Measurements from ENCODE around the gene DYRK2.

The DYRK2 gene

GRCh38 chr12:67648521-67649260, at the start of gene DYRK2:
DYRK2 (plus strand) TSS chr12:67648745; CDS start chr12:67649134, 389 bp downstream.
- DNase-seq (ENCODE audit: low read depth in 2 of 2): peak; percentile 61 to 65

GRCh38 chr12:67599691-67600090, 48.9 kb upstream of the DYRK2 start:
- no peak for DNase-seq (ENCODE audit: low read depth in 2 of 2)

GRCh38 chr12:67601126-67601525, 47.4 kb upstream of the DYRK2 start:
- no peak for DNase-seq (ENCODE audit: low read depth in 2 of 2)

- DNase-seq (ENCODE audit: low read depth in 2 of 2): no peak
Measured at GRCh38 chr12:67609226-67609870, 39.2 kb upstream of the DYRK2 start.

GRCh38 chr12:67613040-67613439, 35.5 kb upstream of the DYRK2 start:
- DNase-seq (ENCODE audit: low read depth in 2 of 2): no peak

GRCh38 chr12:67617629-67618028, 30.9 kb upstream of the DYRK2 start:
- no peak for DNase-seq (ENCODE audit: low read depth in 2 of 2)

- DNase-seq (ENCODE audit: low read depth in 2 of 2): no peak
Measured at GRCh38 chr12:67618303-67618702, 30.2 kb upstream of the DYRK2 start.

- DNase-seq (ENCODE audit: low read depth in 2 of 2): no peak
Measured at GRCh38 chr12:67621112-67621511, 27.4 kb upstream of the DYRK2 start.

GRCh38 chr12:67621926-67622325, 26.6 kb upstream of the DYRK2 start:
- DNase-seq (ENCODE audit: low read depth in 2 of 2): no peak

GRCh38 chr12:67623259-67623658, 25.3 kb upstream of the DYRK2 start:
- DNase-seq (ENCODE audit: low read depth in 2 of 2): no peak

GRCh38 chr12:67624355-67624754, 24.2 kb upstream of the DYRK2 start:
- DNase-seq (ENCODE audit: low read depth in 2 of 2): no peak

GRCh38 chr12:67625004-67625403, 23.5 kb upstream of the DYRK2 start:
- DNase-seq (ENCODE audit: low read depth in 2 of 2): no peak

- no peak for DNase-seq (ENCODE audit: low read depth in 2 of 2)
Measured at GRCh38 chr12:67626156-67626555, 22.4 kb upstream of the DYRK2 start.

- DNase-seq (ENCODE audit: low read depth in 2 of 2): peak; percentile 55 to 73
Measured at GRCh38 chr12:67630373-67631088, 18.0 kb upstream of the DYRK2 start.

- DNase-seq (ENCODE audit: low read depth in 2 of 2): no peak
Measured at GRCh38 chr12:67632005-67632404, 16.5 kb upstream of the DYRK2 start.

- DNase-seq (ENCODE audit: low read depth in 2 of 2): no peak
Measured at GRCh38 chr12:67633024-67633610, 15.4 kb upstream of the DYRK2 start.

- no peak for DNase-seq (ENCODE audit: low read depth in 2 of 2)
Measured at GRCh38 chr12:67633708-67634107, 14.8 kb upstream of the DYRK2 start.

- no peak for DNase-seq (ENCODE audit: low read depth in 2 of 2)
Measured at GRCh38 chr12:67634303-67634761, 14.2 kb upstream of the DYRK2 start.

GRCh38 chr12:67637718-67638117, 10.8 kb upstream of the DYRK2 start:
- no peak for DNase-seq (ENCODE audit: low read depth in 2 of 2)

GRCh38 chr12:67638694-67639093, 9.9 kb upstream of the DYRK2 start:
- no peak for DNase-seq (ENCODE audit: low read depth in 2 of 2)

- no peak for DNase-seq (ENCODE audit: low read depth in 2 of 2)
Measured at GRCh38 chr12:67640863-67641262, 7.7 kb upstream of the DYRK2 start.

GRCh38 chr12:67645126-67645525, 3.4 kb upstream of the DYRK2 start:
- DNase-seq (ENCODE audit: low read depth in 2 of 2): no peak

Measured in stimulated activated CD8-positive, alpha-beta memory T cell treated with anti-CD3 and anti-CD28 coated beads, Interleukin-15, amount 100 ng/mL, for 48 hours (primary cell).